NCI-H2107 (cell line): ENCODE data around the gene SIPA1.
A peak's percentile ranks its signal among the peaks of the same experiment; 100 is the strongest.
"Not testable (repeated sequence)": the region's sequence is repeated elsewhere in the genome, so short reads cannot be mapped to it uniquely, and the experiment has no call there.

Source experiments
- DNase-seq: peaks from one replicate; lab custom pipeline; 2025; lab: John Stamatoyannopoulos, UW

Gene SIPA1

GRCh38 chr11:65660038-65660437 is 22.1 kb downstream of the SIPA1 start:
- DNase-seq = no peak

GRCh38 chr11:65660908-65661307 is 23.0 kb downstream of the SIPA1 start:
- not testable (repeated sequence) for DNase-seq

- DNase-seq = no peak
Measured at GRCh38 chr11:65661599-65662246, 23.8 kb downstream of the SIPA1 start.

DNA sequence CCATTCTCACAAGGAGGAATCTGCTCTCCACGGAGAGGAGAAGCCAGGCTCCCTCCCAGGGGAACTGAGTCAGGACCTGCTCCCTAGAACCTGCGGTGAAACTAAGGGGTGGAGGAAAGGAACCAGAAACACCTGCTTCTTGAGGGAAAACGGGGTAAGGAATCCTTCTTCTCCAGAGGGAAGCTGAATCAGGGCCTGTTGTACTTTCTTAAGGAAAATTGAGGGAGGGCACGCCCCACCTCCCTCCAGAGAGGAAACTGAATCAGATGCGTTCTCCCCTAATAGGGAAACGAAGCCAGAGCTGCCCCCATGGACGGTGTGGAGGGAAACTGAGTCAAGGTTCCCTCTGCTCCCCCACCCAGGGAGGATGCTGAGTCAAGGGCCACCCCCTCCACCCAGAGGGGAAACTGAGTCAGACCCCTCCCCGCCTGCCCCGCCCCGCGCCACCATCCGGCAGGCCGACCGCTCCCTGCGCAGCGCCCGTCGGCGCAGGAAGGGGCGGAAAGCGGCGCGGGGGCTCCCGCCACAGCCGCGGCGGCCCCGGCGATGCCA is 24.4 kb downstream of the SIPA1 start:
- no peak for DNase-seq

- peak; percentile 72 for DNase-seq
Measured at GRCh38 chr11:65662799-65663638, 25.1 kb downstream of the SIPA1 start, which contains the start of gene RELA. TSS of gene RELA (minus strand) at chr11:65662916. CDS start at chr11:65662832, 84 bp downstream.

DNA sequence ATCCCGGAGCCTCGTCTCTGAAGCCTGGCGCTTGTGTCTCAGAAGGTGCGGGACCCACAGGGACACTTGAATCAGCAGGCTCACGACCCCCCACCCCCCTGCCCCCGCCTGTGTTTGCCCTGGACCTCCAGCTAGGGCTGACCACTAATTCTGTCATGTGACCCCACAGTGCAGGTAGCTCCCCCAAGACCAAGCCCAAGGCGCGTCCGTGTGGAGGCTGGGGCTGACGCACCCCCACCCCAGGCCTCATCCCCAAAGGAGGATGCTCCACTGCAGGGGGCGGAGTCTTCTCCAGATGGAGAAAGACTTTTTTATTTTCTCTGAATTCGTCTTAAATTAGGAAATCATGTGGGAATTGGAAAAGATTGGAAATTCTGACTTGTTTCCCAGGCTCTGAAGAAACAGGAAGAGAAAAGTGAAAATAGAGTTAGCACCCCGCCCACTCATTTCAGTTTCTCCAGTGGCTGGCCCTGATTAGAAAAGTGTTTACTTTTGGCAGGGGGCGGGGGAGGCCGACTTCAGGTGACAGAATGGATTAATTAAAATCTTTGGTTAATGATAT is 25.8 kb downstream of the SIPA1 start:
- no peak for DNase-seq

- DNase-seq = no peak
Measured at GRCh38 chr11:65672180-65672860, 34.4 kb downstream of the SIPA1 start.

GRCh38 chr11:65672982-65673381 is 35.1 kb downstream of the SIPA1 start:
- no peak for DNase-seq

DNA sequence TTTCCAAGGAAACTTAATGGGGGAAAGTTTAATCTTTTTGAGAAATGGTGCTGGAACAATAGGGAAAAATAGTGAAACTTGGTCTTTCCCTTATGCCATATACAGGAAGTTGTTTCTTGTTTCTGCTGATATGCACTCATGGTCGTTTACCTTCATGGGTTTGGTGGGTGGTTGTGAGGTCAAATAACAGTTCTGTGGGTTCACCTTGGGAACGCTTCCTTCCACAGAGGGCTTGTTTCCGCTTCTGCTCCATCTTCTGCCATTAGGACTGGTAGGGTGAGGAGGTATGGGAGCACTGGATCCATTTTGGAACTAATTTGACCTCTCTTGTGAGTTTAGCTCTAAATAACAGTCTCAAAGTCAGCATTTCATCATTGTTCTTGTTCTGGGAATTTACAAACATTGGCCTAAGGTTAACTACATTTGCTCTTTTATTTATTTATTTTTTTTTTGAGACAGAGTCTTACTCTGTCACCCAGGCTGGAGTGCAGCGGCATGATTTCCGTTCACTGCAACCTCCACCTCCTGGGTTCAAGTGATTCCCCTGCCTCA is 42.4 kb downstream of the SIPA1 start:
- DNase-seq = no peak

DNA sequence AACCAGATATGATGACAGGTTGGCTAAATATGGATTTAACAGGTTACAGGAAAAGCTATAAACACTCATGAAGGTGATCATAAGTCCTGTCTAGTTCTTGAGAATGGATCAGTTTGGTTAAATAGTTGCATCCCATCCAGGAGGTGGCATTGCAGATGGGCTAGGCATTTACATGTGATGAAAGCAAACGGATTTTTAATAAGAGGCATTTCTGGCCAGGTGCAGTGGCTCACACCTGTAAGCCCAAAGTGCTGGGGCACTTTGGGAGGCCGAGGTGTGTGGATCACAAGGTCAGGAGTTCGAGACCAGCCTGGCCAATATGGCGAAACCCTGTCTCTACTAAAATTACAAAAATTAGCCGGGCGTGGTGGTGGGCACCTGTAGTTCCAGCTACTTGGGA is 45.6 kb downstream of the SIPA1 start:
- not testable (repeated sequence) for DNase-seq

DNA sequence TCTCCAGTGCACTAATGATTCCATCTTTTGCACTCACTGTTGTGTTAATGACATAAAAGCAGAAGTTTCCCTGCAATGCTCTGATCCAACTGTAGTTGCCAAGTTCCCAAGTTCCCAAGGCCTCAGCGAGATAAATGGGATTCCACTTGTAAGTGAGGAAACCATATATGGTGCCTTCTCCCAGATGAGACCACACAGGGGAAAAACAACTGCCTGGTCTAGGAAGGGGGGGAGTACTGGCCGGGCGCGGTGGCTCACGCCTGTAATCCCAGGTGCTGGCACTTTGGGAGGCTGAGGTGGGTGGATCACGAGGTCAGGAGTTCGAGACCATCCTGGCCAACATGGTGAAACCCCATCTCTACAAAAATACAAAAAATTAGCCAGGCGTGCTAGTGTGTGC is 48.1 kb downstream of the SIPA1 start:
- DNase-seq = no peak

- DNase-seq = not testable (repeated sequence)
Measured at GRCh38 chr11:65691847-65692246, 53.9 kb downstream of the SIPA1 start.

DNA sequence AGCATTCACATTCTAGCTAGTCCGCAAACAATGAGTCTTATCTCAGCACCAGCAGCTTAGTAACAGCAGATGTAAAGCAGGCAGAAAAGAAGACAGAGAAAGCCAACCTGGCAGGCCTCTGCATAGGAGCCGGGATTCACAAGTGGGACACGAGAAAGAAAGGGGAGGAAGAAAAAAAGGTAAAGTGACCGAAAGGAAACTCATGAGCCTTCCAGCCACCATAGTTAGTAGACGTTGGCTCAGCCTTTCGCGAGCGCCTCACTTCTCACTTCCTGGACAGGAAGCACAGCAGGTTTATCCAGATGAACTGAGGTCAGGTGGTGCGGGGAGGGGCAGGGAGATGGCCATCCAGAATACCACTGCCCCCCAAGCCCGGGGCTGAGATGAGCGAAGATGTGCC is 54.5 kb downstream of the SIPA1 start:
- no peak for DNase-seq

DNA sequence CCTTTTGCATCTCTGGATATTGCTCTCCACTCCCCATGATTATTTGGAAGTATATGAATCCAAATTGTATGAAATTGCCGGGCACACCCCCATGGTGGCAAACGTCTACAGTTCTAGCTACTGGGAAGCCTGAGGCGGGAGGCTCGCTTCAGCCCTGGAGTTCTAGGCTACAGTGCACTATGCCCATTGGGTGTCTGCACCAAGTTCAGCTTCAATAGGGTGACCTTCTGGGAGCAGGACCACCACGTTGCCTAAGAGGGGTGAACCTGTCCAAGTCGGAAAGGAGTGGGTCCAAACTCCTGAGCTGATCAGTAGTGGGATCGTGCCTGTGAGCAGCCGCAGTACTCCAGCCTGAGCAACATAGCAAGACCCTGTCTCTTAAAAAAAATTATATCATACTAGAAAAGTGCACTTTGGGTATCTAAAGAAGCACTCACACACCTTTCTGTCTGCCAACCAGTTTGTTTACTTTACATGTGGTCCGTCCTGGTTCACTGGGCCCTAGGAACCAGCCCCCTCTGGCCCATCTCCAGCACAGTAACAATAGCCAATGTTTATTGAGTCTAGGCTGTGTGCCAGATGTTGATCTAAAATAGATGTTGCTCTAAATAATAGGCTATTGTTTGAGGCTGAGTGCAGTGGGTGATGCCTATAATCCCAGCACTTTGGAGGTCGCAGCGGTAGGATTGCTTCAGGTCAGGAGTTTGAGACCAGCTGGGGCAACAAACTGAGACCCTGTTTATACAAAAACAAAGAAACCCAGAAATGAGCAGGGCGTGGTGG is 57.7 kb downstream of the SIPA1 start:
- DNase-seq = peak; percentile 49

GRCh38 chr11:65696802-65697552 is 59.1 kb downstream of the SIPA1 start:
- no peak for DNase-seq

DNA sequence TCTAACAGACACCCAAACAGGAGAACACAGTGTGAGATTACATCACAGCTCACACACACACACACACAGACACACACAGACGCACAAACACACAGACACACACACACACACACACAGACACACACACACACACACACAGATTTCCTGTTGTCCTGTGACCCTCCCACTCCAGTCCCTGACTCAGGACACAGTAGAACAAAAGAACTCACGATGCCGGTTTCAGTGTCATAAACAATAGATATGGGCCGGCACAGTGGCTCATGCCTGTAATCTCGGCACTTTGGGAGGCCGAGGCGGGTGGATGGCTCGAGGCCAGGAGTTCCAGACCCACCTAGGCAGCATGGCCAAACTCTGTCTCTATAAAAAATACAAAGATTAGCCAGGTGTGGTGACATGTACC is 60.3 kb downstream of the SIPA1 start:
- DNase-seq = no peak

DNA sequence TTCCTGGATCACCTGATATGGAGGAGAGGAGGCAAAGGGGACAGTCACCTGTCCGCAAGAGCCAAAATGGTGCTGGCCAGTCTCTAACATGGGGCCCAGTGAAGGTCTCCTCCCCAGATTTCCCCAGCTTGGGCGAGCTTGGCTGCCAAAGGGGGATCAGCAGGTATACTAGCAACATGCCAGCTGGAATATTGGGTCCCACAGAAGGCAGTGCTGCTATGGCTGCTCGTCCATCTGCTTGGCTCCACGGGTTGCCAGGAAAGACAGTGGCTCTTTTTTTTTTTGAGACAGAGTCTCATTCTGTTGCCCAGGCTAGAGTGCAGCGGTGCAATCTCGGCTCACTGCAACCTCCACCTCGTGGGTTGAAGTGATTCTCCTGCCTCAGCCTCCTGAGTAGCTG is 61.4 kb downstream of the SIPA1 start:
- no peak for DNase-seq

- no peak for DNase-seq
Measured at GRCh38 chr11:65700399-65700798, 62.5 kb downstream of the SIPA1 start.
